Psoas muscle (tissue), 8 donors: ENCODE data around the gene TASP1. TPM values are rescaled to one million over a fixed set of nuclear protein-coding genes. Genes with fewer than 3 reads are reported as not detected.

Experiments used
- ATAC-seq, 4 donors: fragments of 200-7000 bp; cut with Tn5 transposase; one replicate each; pipeline ENCODE4 v1.9.1; 2020; ENCODE audit warnings: moderate library complexity in 3 of 4, mild to moderate bottlenecking in 2 of 4
- DNase-seq, 2 donors: peaks; one replicate each; pipeline ENCODE4 v3.0.0-alpha.2; 2020
- H3K27ac ChIP-seq: fragments of 200-600 bp; one replicate; pipeline ENCODE4 v1.8.0; 2022
- H3K27me3 ChIP-seq, 3 donors: fragments of 200-600 bp in 1 of 3; one replicate each; pipeline versions ENCODE4 v1.6.1 to v1.8.0; 2013 to 2022; ENCODE audit warnings: low read length in 2 of 3, mild to moderate bottlenecking in 2 of 3, moderate library complexity in 1 of 3; ENCODE audit not compliant: insufficient read depth in 3 of 3
- H3K36me3 ChIP-seq, 2 donors: fragments of 200-600 bp in 1 of 2; one replicate each; pipeline versions ENCODE4 v1.6.1 to v1.8.0; 2013 to 2022; ENCODE audit warnings: low read depth in 1 of 2, mild to moderate bottlenecking in 1 of 2, moderate library complexity in 1 of 2; ENCODE audit not compliant: insufficient read depth in 1 of 2
- H3K4me1 ChIP-seq: fragments of 200-600 bp; one replicate; pipeline ENCODE4 v1.8.0; 2022
- H3K4me3 ChIP-seq: fragments of 200-600 bp; one replicate; pipeline ENCODE4 v1.8.0; 2022; ENCODE audit warnings: mild to moderate bottlenecking
- H3K9me3 ChIP-seq: fragments of 200-600 bp; one replicate; pipeline ENCODE4 v1.8.0; 2022
- WGBS, 3 donors: extraction: QIAGEN DNeasy Blood & Tissue Kit; methylation state at CpG; one replicate each; pipeline versions ENCODE4 v1.1.6 to v1.1.7; 2013; 5-methylcytosine and 5-hydroxymethylcytosine counted together
- intact Hi-C, 2 donors: fragments of 100-400 bp; cut with DNase I; formaldehyde crosslinking; loops; one replicate each; pipeline versions ENCODE4 v1.11.0 to v1.14.2; 2022
- polyA plus RNA-seq, 3 donors: library from polyadenylated mRNA; stranded (reverse); fragments of 200-250 nt; gene quantifications; one replicate each; pipeline ENCODE4 v1.2.3, GENCODE V29; 2013
- total RNA-seq, 4 donors: library from RNA; stranded (reverse); fragmentation: NEBNext Ultra II Directional in 2 of 4; extraction: Animal tissue kit (Norgen Biotek cat#: 25700) in 2 of 4; gene quantifications; one replicate each; pipeline versions ENCODE4 v1.2.1 to v1.2.4, GENCODE V29; 2021 to 2023
- TF ChIP-seq, protein P1 (sequence below): fragments of 200-600 bp; IDR thresholded peaks from one replicate; pipeline ENCODE4 v1.8.0; 2022; ENCODE audit warnings: antibody characterized with exemption
- donor health status: healthy with polysubstance abuse.
- donor health status: DM: no; HTN: no; CAD: no; lungs with moderate emphysema.
- donor health status: Bipolar disorder and iron deficiency.
- donor health status: healthy.
- donor health status: DM: yes; HTN: yes; CAD: no.
- donor health status: DM: no; HTN: no; CAD: no.
- donor health status: DM: no; HTN: no; CAD: no.
- donor health status: DM: yes; HTN: yes; CAD: no.

Gene TASP1
- total and polyA plus RNA-seq, 7 donors = 1.8 to 4.8 (median 3.2) TPM

DNA sequence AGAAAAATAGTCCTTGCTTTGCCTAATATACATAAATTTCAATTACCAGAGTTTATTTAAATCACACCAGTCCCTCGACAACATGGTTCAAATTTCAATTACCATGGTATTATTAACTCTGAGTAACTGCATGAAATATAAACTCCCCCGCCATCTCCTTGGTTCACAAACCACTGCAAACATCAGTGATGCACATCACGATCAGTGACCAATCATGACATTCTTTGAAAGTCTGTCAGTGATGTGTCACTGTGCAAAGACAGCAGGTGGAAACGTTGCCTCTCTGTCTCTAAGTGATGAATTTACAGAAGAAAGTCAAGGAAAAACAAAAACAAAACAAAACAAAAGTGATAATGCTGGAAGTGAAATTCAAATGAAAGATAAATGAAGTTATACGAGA, 86.7 kb downstream of the TASP1 start:
- intact Hi-C loops = loop anchor here in 1 of 2 donors (5.0 kb wide), 1 partner anchor 430 kb away; no protein-coding TSS in a partner anchor
- TF ChIP-seq, protein P1, sequence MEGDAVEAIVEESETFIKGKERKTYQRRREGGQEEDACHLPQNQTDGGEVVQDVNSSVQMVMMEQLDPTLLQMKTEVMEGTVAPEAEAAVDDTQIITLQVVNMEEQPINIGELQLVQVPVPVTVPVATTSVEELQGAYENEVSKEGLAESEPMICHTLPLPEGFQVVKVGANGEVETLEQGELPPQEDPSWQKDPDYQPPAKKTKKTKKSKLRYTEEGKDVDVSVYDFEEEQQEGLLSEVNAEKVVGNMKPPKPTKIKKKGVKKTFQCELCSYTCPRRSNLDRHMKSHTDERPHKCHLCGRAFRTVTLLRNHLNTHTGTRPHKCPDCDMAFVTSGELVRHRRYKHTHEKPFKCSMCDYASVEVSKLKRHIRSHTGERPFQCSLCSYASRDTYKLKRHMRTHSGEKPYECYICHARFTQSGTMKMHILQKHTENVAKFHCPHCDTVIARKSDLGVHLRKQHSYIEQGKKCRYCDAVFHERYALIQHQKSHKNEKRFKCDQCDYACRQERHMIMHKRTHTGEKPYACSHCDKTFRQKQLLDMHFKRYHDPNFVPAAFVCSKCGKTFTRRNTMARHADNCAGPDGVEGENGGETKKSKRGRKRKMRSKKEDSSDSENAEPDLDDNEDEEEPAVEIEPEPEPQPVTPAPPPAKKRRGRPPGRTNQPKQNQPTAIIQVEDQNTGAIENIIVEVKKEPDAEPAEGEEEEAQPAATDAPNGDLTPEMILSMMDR = no peak
- ATAC-seq (peak in 1 of 4 donors; percentile 29), DNase-seq (no peak)
- WGBS, 3 donors = 62 to 82% (median 66%) methylated on average over 5 of the region's 5 CpGs
- Histone ChIP-seq H3K4me3 (no peak overlapping the region), H3K4me1 (no peaks in the 10 kb centered on the region), H3K27ac (no peak overlapping the region), H3K27me3 (no peaks in the 10 kb centered on the region), H3K36me3 (peaks cover 0 to 2% of the 10 kb centered on the region in 2 donors), H3K9me3 (no peaks in the 10 kb centered on the region)

- no peak overlapping the region for H3K27ac ChIP-seq
- TF ChIP-seq, protein P1 = no peak
- no peak for DNase-seq
- WGBS, 3 donors = 94 to 95% (median 94%) methylated on average over 1 of the region's 1 CpG
- peaks cover 0 to 2% of the 10 kb centered on the region in 2 donors for H3K36me3 ChIP-seq
- no peaks in the 10 kb centered on the region for H3K9me3 ChIP-seq
- intact Hi-C loops = loop anchor here in 1 of 2 donors (5.0 kb wide), 1 partner anchor 432 kb away; no protein-coding TSS in a partner anchor
- no peak overlapping the region for H3K4me3 ChIP-seq
- no peaks in the 10 kb centered on the region for H3K4me1 ChIP-seq
- no peak for ATAC-seq
- no peaks in the 10 kb centered on the region for H3K27me3 ChIP-seq
Observed at GRCh38 chr20:13549451-13549850, 89.3 kb downstream of the TASP1 start.

- H3K27me3 ChIP-seq = no peaks in the 10 kb centered on the region
- intact Hi-C loops = loop anchor here in 1 of 2 donors (5.0 kb wide), 1 partner anchor 429 kb away; no protein-coding TSS in a partner anchor
- H3K36me3 ChIP-seq = no peaks in the 10 kb centered on the region
- no peak overlapping the region for H3K27ac ChIP-seq
- no peaks in the 10 kb centered on the region for H3K4me1 ChIP-seq
- no peaks in the 10 kb centered on the region for H3K9me3 ChIP-seq
- peak; percentile 69 to 71 for DNase-seq
- TF ChIP-seq, protein P1 = peak; percentile 64
- WGBS, 3 donors = 15 to 25% (median 23%) methylated on average over 2 of the region's 2 CpGs
- peak in 3 of 4 donors; percentile 25 to 67 (median 51) for ATAC-seq
- H3K4me3 ChIP-seq = no peak overlapping the region
Observed at GRCh38 chr20:13546497-13547131, 92.1 kb downstream of the TASP1 start.

DNA sequence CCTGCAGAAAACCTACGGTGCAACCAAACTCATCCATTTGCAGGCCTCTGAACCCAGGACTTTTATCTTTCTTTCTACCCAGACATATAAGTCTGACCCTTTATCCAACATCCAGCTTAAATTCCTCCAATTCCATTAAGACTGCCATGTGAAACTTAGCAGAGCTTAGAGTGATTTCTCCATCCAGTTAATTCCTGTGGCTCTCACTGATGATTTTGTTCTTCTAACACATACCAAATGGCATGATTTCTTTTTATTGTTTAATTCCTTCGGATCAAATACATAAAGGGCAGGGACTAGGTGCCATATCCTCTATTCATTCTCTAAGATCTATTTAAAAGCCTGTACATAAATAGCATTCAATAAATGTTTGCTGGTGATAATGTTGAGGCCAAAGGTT, 92.9 kb downstream of the TASP1 start:
- no peak overlapping the region for H3K27ac ChIP-seq
- DNase-seq (no peak), ATAC-seq (no peak)
- no peaks in the 10 kb centered on the region for H3K4me1 ChIP-seq
- no peaks in the 10 kb centered on the region for H3K27me3 ChIP-seq
- intact Hi-C loops = loop anchor here in 1 of 2 donors (5.0 kb wide), 1 partner anchor 428 kb away; no protein-coding TSS in a partner anchor
- H3K36me3 ChIP-seq = no peaks in the 10 kb centered on the region
- TF ChIP-seq, protein P1 = no peak
- 83 to 85% (median 83%) methylated on average over 2 of the region's 2 CpGs for WGBS, 3 donors
- no peaks in the 10 kb centered on the region for H3K9me3 ChIP-seq
- H3K4me3 ChIP-seq = no peak overlapping the region
